HG02870 (cell line): Measurements from ENCODE around the gene SLC2A11.

Source experiments
- ATAC-seq: cut with Tn5 transposase; IDR thresholded peaks from one replicate; pipeline ENCODE4 v1.9.1; 2021; ENCODE audit warnings: mild to moderate bottlenecking, moderate library complexity; ENCODE audit not compliant: unreplicated experiment

The SLC2A11 gene

DNA sequence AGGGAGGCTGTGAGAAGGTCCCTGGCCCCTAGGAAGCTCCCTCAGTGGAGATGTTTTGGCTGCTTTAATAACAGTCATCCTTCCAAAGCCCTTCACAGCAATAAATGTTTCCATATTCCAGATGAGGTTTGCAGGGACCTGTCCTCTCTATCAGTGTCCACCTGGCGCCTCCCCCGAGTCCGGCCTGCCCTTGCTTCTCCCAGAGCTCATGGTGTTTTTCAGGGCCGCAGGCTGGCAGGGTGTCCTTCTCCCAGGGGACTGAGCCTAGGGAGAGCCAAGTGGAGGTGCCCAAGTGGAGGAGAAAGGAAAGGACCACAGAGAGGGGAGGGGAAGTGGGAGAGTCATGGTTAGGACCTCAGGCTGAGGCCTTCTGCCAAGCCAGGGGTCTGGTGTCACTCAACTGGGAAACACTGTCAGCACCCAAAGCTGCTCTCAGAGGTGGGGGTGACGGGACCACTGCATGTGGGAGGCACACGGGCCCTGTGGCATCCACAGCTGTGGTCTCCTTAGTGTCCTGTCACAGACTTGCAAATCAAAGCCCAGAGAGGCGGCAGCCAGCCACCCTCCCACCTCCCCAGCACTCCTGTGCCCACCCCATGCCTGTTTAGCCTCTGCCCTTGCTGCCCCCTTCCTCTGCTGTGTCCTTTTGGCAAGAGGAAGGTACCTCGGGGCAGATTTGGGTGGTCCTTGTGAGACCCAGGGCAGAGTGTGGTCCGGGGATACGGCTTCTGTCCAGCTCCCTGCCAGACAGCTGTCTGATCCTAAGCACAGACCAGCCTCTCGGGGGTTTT is 25.3 kb upstream of the SLC2A11 start:
- ATAC-seq = no peak

DNA sequence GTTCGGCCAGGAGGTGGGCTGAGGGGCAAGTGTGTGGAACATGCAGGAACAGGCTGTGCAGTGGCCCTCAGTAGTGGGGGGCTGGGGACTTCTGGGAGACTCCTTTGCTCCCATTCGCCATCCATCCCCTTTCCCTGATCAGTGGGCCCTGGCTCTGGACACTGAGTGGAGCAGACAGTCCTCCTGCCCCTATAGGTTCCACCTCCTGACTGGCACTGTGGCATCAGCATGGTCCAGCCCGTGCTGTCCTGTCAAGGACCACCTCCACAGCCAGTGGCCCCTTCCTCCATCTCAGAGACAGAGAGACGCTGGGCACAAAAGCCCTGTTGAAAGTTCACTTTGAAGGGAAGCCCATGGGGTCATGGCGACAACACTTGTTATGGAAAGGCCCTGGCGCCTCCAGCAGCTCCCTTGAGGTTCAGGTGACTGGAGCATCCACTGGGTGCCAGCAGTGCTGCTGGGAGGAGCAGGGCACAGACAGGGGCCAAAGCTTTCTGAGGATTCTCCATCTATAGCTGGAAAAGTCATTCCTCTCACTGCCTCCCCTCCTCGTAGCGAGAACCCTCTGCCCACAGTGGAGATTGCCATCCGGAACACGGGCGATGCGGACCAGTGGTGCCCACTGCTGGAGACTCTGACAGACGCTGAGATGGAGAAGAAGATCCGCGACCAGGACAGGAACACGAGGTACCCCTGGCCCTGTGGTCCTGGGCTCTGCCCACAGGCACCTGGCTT is 24.5 kb upstream of the SLC2A11 start:
- no peak for ATAC-seq

DNA sequence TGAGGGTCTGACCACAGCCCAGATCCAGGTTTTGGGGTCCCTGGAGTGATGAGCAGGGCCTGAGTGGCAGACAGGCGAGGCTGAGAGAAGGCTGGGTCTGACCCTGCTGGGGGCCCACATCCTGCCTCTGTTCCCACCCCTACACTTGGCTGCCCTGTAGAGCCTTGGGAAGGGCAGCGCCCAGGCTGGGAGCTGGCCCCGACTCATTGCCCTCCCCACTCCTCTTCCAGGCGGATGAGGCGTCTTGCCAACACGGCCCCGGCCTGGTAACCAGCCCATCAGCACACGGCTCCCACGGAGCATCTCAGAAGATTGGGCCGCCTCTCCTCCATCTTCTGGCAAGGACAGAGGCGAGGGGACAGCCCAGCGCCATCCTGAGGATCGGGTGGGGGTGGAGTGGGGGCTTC is 23.8 kb upstream of the SLC2A11 start:
- ATAC-seq = no peak

DNA sequence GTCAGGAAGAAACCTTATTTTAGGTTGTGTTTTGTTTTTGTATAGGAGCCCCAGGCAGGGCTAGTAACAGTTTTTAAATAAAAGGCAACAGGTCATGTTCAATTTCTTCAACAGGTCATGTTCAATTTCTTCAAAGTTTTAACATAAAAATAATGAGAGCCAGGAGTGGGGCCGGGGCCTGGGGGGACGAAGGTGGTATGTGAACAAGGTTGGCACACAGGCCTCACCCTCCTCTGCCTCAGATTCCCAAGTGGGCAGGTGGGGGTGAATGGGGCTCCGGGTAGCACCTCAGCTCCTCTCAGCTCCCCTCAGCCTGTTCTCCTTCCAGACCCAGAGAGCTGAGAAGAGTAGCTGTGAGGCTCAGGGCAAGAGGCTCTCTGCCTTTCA is 23.3 kb upstream of the SLC2A11 start:
- ATAC-seq = no peak

DNA sequence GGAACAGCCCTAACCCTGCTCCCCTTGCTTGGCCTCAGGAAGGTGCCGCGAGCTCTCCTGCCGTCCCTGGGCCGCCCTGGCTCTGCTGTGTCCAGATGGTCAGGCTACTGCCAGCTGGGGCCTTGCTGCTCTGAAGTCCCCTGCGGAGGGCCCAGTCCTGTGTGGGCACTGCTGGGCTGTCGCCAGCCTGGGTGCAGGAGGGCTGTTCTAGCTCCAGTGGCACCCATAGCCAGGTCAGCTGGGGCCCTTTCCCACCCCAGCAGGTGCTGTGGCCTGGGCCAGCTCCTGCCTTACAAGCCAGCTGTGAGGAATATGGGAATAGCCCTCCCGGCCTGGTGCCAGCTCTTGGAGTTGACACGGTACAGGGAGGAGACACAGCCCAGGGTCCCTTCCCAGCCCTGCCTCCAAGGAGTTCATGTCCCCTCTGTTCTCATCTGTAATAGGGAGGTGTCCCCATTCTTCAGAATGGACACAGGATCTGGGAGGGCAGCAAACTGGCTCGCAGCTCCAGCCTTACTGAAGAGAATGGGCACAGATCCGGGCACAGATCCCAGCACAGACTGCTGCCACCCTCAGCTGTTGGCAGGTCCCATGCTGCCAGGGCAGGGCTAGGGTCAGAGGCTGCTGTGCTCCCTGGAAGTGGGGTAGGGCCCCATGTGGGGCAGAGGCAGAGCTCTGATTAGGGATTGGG is 22.7 kb upstream of the SLC2A11 start:
- no peak for ATAC-seq

DNA sequence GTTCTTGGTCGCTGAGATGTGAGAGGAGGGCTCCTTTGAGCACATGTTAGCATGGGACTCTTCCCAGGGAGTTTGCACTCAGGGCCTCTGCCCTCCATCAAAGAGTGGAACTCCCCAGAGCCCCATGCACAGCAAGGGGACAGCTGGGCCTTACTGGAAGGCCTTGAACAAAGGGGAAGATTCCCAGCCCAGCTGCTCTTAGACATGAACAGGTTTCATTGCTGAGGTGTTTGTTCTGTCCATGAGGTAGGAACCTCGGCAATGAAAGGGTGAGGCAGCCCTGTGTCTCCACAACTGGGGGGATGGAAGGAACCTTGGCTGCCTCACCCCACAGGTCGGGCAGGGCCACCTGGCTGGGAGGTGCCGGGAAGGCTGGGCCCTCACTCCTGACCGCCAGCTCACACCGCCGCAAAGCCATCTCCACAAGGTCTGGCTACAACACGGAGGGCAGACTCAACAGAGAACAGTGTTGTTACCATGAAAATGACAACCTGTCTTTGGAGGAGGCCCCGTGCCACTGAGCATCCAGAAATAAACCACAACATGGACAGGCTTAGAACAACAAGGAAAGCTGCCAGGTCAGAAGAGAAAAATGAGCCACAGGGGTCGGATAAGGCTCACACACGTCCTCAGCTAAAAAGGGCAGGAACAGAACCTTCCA is 22.1 kb upstream of the SLC2A11 start:
- ATAC-seq = no peak

DNA sequence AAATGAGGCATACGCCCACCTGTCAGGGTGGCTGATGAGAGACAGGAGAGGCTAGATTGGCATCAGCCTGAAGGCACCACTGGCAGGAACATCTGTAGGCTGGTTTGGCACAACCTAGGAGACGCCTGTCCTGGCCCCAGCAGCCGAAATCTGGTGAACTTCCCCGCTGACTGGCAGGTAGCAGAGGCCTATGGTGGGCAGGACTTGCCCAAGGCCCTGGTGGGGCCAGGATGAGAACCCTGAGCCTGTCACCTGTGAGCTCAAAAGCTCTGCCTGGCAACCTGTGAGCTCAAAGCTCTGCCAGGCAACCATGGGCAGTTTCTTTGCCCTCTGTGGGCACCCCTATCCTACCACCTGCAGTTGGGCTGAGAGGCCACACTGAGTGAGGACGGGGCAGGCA is 21.4 kb upstream of the SLC2A11 start:
- no peak for ATAC-seq

DNA sequence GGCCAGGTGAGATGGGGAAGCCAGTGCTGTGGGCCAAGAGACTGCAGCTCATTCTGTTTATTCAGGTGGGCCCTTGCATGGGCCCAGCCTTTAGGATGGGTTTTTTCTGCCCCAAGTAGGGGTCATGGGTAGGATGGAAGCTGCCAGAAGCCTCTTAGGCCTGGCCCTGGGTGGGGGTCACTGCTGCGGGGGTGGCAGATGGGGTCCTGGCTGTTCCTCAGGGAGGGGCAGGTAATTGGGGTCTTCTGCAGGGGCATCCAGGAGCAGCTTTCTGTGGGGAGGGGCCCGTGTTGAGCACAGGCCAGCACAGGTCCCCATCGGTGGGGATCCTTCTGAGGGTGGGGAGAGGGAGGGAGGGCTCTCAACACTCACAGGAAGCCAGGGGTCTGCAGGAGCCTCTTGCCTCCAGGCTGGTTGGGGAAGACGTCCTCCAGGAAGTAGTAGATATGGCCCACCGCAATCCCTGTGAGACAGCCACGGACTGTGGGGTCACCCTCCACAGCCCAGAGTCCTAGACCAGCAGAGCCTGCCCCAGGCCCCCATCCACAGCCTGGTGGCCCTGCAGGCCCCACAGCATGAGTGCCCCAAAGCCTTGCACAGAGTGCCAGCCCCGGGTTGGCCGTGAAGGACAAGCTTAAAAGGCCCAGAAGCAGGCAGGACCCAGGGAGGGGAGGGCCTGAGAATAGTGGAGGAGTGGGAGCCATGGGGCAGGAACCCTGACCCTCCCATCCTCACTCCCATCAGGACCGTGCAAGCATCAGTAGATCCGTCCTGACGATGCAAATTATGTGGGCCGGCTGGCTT is 20.8 kb upstream of the SLC2A11 start:
- ATAC-seq = no peak

DNA sequence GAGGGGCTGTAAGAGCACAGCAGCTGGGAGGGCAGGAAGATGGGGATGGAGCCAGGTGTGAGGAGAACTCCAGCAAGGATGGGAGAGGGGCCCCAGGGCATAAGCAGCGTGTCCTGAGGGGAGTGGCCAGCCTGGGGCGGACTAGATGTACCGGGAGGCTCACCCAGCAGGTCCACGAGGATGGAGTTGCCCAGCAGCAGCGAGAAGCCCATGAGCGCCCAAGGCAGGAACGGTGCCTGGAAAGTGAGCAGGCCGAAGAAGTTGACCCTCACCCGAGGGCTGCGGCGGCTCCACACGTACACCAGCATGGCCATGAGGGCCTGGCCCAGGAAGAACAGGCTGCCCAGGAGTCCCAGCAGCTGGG is 20.2 kb upstream of the SLC2A11 start:
- ATAC-seq = no peak

DNA sequence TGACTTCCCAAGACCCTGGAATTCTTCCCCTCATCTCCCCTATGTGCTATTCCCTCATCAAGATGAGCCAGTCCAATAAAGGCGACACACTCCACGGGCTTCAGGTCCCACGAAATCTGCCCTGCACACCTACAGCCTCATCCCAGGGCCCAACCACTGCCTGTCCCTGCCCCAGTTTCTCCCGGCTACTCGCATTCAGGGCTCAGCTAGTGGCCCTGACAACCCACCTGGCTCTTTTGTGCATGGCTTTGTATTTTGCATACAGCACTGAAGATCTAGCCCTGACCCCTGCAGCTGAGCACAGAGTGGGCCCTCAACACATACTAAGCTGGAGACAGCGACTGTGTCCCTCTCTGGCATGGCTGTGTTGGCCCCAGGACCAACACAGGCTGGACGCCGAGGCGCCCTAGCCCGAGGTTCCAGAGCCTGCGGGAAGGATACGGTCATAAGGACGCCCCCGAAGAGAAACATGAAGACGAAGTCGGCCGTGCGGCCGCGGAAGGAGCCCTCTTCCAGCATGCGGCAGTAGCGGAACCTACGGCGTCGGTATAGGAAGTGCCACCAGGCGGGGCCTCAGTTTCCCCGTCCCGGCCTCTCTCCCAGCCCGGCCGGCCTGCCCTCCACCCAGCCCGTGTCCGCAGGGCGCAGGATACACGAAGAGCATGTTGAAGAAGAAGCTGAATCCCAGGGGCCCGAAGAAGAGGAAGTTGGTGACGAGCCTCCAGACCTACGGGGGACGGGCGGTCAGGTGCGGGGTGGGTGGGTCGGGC is 19.6 kb upstream of the SLC2A11 start:
- ATAC-seq = no peak

DNA sequence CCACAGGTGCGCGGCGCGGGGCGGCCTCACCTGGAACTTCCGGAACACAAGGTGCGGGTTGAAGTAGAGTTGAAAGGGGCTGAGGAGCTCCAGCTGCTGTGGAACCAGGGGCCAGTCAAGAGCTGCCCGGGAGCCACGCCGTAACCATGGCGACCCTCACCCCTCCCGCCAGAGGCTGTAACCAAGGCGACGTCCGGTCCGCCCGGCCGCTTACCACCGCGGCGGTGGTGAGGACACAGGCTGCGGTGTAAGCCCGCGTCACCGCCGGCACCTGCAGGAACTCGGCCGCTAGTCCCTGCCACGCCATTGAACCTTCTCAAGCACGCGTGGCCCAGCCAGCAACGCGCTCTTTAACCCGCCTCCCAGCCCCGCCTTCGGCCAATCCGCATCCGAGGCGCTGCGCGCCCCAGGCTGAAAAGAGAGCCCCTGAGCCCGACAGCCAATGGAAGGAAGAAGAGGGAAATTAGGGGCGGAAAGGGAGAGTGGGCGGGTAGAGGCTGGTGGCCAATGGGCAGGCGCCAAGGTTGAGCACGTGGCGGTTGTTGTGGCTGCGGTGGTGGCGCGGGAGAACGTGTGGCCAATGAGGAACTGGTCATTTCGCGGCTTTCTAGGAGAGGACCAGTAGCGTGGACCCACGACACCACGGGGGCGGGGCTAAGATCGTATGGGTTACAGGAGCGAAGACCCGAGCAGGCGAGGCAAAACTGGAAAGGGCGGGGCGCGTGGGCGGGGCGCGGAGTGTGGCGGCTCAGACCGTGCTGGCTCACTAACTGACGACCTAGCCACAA is 18.8 kb upstream of the SLC2A11 start, which contains the start of gene DERL3:
TSS of gene DERL3 (minus strand) at position 326 of the 788 bp plus-strand sequence. CDS start at position 307, 19 bp downstream.
- peak; percentile 74 for ATAC-seq

DNA sequence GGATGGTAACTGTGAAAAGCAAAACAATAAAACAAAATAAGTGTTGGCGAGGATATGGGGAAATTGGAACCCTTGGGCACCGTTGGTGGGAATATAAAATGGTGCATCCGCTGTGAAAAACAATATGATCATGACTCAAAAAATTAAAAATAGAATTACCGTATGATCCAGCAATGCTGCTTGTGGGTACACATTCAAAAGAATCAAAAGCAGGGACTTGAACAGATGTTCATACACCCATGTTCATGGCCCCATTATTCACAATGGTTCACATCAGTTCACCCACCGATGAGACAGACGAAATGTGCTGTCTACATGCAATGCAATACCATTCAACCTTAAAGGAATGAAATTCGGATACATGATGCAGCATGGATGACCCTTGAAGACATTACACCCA is 17.6 kb upstream of the SLC2A11 start:
- no peak for ATAC-seq

DNA sequence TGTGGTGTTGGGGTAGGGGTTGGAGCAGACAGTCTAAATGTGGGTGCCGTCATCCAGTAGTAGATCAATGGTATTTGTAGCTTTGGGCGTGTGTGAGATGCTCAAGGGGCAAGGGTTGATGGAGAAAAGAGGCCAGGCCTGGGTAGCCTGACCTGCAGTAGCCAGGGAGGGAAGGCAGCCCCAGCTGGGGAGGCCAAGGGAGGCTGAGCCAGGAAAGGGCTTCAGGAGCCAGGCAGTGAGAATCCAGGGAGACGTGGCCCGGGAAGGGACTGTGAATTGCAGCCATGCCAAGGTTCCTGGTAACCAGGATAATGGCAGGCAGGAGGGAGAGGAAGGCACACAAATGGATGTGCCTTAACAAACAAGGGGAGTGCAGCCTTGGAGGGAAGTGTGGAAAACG is 16.4 kb upstream of the SLC2A11 start:
- ATAC-seq = no peak

DNA sequence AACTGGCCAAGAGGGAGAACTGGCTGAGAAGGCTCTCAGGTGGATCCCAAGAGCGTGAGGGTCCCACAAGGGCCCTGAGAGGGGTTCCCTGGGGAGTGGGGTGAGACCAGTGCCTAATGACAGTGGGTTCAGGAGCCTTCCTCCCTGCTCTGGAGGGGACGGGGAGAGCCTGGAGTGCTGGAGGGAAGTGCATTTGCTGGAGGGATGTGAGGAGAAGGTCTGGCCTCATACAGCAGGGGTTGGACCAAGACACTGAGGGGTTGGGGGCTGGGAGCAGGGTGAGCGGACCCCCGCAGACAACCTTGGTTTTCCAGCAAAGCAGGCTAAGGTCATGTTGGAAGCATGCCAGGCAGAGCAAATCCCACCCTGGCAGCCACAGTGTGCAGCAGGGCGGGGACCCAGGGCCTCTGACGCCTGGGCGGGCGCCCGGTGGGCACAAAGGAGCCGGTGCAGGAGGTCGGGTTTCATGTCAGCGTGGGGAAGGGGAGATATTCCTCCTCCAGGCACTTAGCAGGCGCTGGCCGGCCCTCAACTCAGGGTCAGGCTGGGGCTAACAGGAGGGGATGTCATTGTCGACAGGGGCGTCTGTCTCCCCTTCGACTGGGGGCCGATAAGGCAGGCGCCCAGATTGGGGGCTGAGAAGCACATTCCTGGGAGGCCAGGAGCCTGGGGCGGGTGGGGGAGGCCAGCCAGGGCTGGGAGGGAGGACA is 15.8 kb upstream of the SLC2A11 start:
- ATAC-seq = no peak

DNA sequence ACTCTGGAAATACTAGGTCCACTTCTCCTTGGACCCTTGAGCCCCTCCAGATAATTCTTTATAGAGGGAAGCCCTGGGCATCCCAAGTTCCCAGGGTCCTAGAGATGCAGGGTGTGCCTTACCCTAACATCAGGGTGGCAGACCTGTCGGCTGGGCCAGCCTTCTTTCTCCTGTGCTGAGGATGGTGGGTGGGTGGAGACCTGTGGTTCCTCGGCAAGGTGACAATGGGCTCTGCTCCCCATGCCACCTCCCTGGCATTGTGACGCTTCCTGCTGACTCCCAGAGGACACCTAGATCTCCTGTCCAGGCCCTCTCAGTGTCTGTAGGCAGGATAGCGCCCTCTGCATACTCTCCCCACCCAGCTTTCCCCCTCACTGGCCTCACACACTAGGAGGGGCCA is 15.1 kb upstream of the SLC2A11 start:
- no peak for ATAC-seq

DNA sequence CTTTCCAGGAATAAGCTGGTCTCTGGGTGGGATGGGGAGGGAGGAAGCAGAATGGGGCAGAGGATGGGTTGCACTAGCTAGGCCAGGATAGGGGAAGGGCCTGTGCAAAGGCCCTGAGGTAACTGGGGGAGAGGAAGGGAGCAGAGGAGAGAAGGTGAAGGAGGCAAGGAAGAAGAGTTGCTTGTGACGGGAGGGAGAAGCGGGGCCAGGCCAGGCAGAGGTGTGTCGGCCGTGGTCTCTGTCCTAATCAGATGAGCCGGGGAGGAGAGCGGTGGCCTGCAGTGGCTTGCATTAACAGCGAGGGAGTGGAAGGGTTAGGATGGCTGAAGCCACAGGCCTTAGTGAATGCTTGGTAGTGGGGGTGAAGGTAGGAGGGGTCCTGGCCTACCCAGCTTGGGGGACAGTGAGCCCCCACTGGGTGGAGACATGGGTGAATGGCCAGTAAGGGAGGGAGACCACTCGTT is 12.9 kb upstream of the SLC2A11 start:
- no peak for ATAC-seq

DNA sequence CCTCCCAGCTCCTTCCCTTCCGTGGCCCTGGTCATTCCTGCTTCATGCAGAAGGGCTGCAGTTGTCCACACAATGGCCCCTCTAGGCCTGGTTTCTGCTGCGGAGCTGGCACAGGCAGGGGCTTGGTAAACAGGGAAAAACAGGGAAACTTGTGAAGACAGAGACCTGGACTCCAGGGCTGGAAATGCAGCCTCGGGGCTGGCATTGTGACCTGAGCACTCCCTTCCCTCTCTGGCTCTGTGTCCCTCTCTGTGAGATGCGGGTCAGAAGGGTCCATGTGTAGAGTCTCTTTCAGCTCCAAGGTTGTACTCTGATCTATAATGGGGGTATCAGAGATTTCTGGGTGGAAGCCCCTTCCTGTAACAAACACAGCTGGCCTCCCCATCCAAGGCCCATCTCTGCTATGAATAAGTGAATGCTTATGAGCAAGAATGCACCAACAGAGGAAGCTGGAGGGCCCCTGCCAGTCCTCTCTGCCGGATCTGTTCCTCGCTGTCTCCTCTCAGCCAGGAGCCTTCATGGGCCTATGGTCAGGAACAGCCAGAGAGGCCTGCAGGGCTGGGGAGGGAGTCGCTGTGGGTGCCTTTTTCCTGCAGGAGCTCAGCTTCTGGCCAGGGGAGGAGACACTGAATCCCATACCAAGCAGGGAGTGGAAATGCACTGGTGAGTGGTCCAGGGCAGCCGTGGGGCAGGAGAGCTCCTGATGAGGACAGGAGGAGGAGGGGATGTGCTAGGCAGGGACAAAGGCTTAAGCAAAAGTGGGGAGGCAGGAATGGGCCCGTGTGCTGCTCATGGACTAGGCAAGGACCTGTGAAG is 12.2 kb upstream of the SLC2A11 start:
- no peak for ATAC-seq
